Fibroblast of lung (primary cell): ENCODE measurements around the gene SYP. TPM values are rescaled to one million over a fixed set of nuclear protein-coding genes. Genes with fewer than 3 reads are reported as not detected.

Experiments used
- DNase-seq, 2 donors: peaks; one replicate each; pipeline versions ENCODE4 v3.0.0 to v3.0.0-alpha.2; 2010; ENCODE audit warnings: low read depth in 2 of 2
- H2AFZ ChIP-seq: 2 replicates; pipeline ENCODE4 v1.5.1; 2012; ENCODE audit warnings: low read length, control low read depth, inconsistent platforms
- H3K27ac ChIP-seq: 2 replicates; pipeline ENCODE4 v1.5.1; 2011; ENCODE audit warnings: low read length, control low read depth; ENCODE audit not compliant: insufficient read depth
- H3K27me3 ChIP-seq: 2 replicates; pipeline ENCODE4 v1.5.1; 2011; ENCODE audit warnings: mild to moderate bottlenecking, low read length; ENCODE audit not compliant: control insufficient read depth, insufficient read depth
- H3K36me3 ChIP-seq: 2 replicates; pipeline ENCODE4 v1.5.1; 2011; ENCODE audit warnings: low read length; ENCODE audit not compliant: control insufficient read depth, insufficient read depth
- H3K4me1 ChIP-seq: 2 replicates; pipeline ENCODE4 v1.5.1; 2011; ENCODE audit warnings: low read length; ENCODE audit not compliant: control insufficient read depth, insufficient read depth; ENCODE audit errors: extremely low read depth
- H3K4me2 ChIP-seq: 2 replicates; pipeline ENCODE4 v1.5.1; 2011; ENCODE audit warnings: low read length, control low read depth; ENCODE audit not compliant: insufficient read depth; ENCODE audit errors: extremely low read depth
- H3K4me3 ChIP-seq, 4 experiments: fragments of 200-600 bp in 1 of 4; sonication (generic) in 1 of 4; replicated peaks in 1 of 4; 2 replicates each; pipeline ENCODE4 v1.5.1; 2011 to 2016; ENCODE audit warnings: low read length in 4 of 4, low read depth in 3 of 4, mild to moderate bottlenecking in 3 of 4, control low read depth in 2 of 4, inconsistent platforms in 1 of 4, mixed read lengths in 1 of 4; ENCODE audit not compliant: insufficient read depth in 1 of 4; ENCODE audit errors: control extremely low read depth in 1 of 4
- H3K79me2 ChIP-seq: 2 replicates; pipeline ENCODE4 v1.5.1; 2012; ENCODE audit warnings: mild to moderate bottlenecking, low read length, inconsistent platforms; ENCODE audit not compliant: control insufficient read depth, insufficient read depth
- H3K9ac ChIP-seq: 2 replicates; pipeline ENCODE4 v1.5.1; 2011; ENCODE audit warnings: mild to moderate bottlenecking, low read length, control low read depth; ENCODE audit not compliant: insufficient read depth
- H3K9me3 ChIP-seq: 2 replicates; pipeline ENCODE4 v1.5.1; 2012; ENCODE audit warnings: low read depth, low read length; ENCODE audit not compliant: control insufficient read depth, insufficient read depth
- H4K20me1 ChIP-seq: 2 replicates; pipeline ENCODE4 v1.5.1; 2011; ENCODE audit warnings: low read length; ENCODE audit not compliant: control insufficient read depth, insufficient read depth; ENCODE audit errors: extremely low read depth
- EZH2 ChIP-seq: IDR thresholded peaks from 2 replicates; pipeline ENCODE4 v1.5.1; 2012; ENCODE audit warnings: low read length, control low read depth, mild to moderate bottlenecking; ENCODE audit errors: missing control alignments
- polyA plus RNA-seq, 2 donors: library from polyadenylated mRNA; depleted of rRNA in 1 of 2; stranded (reverse) in 1 of 2; unstranded in 1 of 2; fragments of >200 nt; gene quantifications; 2 replicates each; pipeline ENCODE4 v1.2.1, GENCODE V29; 2011 to 2012; ENCODE audit warnings: missing spikeins in 1 of 2
- total RNA-seq: library from RNA; depleted of rRNA; stranded (reverse); fragments of >200 nt; gene quantifications from 2 replicates; pipeline ENCODE4 v1.2.1, GENCODE V29; 2014
- TF ChIP-seq, protein P1 (sequence below), 2 donors: IDR thresholded peaks in 1 of 2; conservative IDR thresholded peaks in 1 of 2; 1 replicate in 1 of 2; 2 replicates in 1 of 2; pipeline ENCODE4 v1.5.1; 2011 to 2012; ENCODE audit warnings: low read length in 2 of 2, control low read depth in 1 of 2, inconsistent platforms in 1 of 2, low read depth in 1 of 2, mild to moderate bottlenecking in 1 of 2

SYP gene
- total and polyA plus RNA-seq, 2 donors (not counting 1 experiment from before 2014, with no cell fraction given): 0.08 to 0.17 TPM

GRCh38 chrX:49210406-49210805, 10.4 kb upstream of the SYP start:
- H3K36me3 ChIP-seq: no peaks in the 10 kb centered on the region
- no peak overlapping the region for H3K9ac ChIP-seq
- DNase-seq: no peak
- H3K4me1 ChIP-seq: no peaks in the 10 kb centered on the region
- no peak overlapping the region for H2AFZ ChIP-seq
- H4K20me1 ChIP-seq: no peaks in the 10 kb centered on the region
- TF ChIP-seq EZH2: no peak
- TF ChIP-seq, protein P1, sequence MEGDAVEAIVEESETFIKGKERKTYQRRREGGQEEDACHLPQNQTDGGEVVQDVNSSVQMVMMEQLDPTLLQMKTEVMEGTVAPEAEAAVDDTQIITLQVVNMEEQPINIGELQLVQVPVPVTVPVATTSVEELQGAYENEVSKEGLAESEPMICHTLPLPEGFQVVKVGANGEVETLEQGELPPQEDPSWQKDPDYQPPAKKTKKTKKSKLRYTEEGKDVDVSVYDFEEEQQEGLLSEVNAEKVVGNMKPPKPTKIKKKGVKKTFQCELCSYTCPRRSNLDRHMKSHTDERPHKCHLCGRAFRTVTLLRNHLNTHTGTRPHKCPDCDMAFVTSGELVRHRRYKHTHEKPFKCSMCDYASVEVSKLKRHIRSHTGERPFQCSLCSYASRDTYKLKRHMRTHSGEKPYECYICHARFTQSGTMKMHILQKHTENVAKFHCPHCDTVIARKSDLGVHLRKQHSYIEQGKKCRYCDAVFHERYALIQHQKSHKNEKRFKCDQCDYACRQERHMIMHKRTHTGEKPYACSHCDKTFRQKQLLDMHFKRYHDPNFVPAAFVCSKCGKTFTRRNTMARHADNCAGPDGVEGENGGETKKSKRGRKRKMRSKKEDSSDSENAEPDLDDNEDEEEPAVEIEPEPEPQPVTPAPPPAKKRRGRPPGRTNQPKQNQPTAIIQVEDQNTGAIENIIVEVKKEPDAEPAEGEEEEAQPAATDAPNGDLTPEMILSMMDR (conservative IDR thresholded peaks at IDR 0.05 in 1 of 2, IDR thresholded peaks at IDR 0.05 in 1 of 2; ENCODE audit: low read depth in 1 of 2, low read length in 2 of 2): no peak
- H3K79me2 ChIP-seq: no peaks in the 10 kb centered on the region
- H3K27ac ChIP-seq: no peak overlapping the region
- H3K27me3 ChIP-seq: no peaks in the 10 kb centered on the region
- H3K9me3 ChIP-seq: no peaks in the 10 kb centered on the region
- no peak overlapping the region for H3K4me3 ChIP-seq
- H3K4me2 ChIP-seq: no peak overlapping the region

DNA sequence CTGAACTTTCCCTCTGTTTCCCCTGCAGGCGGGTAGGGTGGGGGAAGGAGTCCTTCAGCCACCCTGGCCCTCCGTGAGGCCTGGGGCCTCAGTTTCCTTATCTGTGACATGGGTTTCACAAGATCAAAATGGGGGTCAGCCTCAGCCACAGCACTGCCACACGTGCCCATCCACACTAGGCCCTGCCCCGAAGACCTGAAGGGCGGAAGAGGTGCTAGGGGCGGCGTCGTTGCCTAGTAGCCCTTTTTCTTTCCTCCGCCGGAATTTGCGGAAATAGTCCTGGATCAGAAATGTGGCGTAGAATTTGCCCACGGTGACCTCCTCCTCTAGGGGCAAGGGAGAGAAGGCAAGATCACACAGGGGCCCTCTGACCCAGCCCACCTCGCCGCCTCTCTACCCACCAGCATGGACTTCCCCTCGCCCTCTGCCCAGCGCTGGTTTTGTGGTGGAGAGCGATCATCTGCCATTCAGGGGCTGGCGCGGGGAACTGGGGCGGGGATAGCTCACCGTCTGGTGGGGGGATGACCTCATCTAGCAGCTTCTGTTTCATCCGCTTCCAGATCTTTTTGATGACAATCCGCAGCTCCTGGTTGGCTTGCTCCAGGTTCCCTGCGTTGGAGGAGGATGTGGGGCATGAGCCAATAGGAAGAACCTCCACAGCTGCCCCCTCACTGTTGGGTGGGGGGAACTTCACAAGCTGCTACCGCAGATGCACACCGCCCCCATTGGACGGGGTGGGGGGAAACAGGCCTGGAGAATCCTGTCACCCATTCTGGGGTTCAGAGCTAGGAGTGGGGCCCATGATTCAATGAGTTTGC, 9.7 kb upstream of the SYP start:
- Histone ChIP-seq H3K27ac (no peak overlapping the region), H3K27me3 (no peaks in the 10 kb centered on the region), H3K4me2 (no peak overlapping the region), H4K20me1 (no peaks in the 10 kb centered on the region), H3K36me3 (no peaks in the 10 kb centered on the region), H3K9me3 (no peaks in the 10 kb centered on the region), H3K4me1 (no peaks in the 10 kb centered on the region), H2AFZ (no peak overlapping the region), H3K79me2 (no peaks in the 10 kb centered on the region), H3K9ac (no peak overlapping the region), H3K4me3 (no peak overlapping the region)
- no peak for TF ChIP-seq EZH2
- TF ChIP-seq, protein P1 (conservative IDR thresholded peaks at IDR 0.05 in 1 of 2, IDR thresholded peaks at IDR 0.05 in 1 of 2; ENCODE audit: low read depth in 1 of 2, low read length in 2 of 2): no peak
- DNase-seq: no peak

DNA sequence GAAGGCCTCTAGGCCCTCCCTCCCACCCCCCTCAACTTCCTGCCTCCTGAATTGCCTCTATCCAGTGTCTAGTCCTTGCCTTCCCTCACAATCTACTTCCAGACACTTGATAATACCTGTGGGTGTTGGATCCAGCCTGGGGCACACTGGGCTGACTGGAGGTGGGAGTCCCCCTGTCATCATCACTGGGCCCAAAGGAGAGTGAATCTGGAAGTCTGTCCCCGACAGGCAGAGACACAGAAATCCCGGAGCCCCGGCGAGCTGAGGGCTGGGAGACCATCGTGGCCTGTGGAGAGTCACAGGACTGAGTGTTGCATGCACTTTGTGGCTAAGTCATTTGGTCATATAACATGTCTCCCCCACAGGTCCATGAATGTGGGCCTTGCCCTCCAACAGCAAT, 8.4 kb upstream of the SYP start:
- H2AFZ ChIP-seq: no peak overlapping the region
- H3K27me3 ChIP-seq: no peaks in the 10 kb centered on the region
- H3K4me1 ChIP-seq: no peaks in the 10 kb centered on the region
- DNase-seq: no peak
- H3K9ac ChIP-seq: no peak overlapping the region
- TF ChIP-seq, protein P1 (conservative IDR thresholded peaks at IDR 0.05 in 1 of 2, IDR thresholded peaks at IDR 0.05 in 1 of 2; ENCODE audit: low read depth in 1 of 2, low read length in 2 of 2): no peak
- TF ChIP-seq EZH2: no peak
- H3K79me2 ChIP-seq: no peaks in the 10 kb centered on the region
- H3K4me3 ChIP-seq: no peak overlapping the region
- H3K36me3 ChIP-seq: no peaks in the 10 kb centered on the region
- no peak overlapping the region for H3K27ac ChIP-seq
- H4K20me1 ChIP-seq: no peaks in the 10 kb centered on the region
- no peaks in the 10 kb centered on the region for H3K9me3 ChIP-seq
- H3K4me2 ChIP-seq: no peak overlapping the region
